ENCODE results near the gene CFAP65.

GRCh38 chr2:218964041-218964771 lies 77.1 kb downstream of the CFAP65 start:
- no peak for TF ChIP-seq CTCF (optimal IDR thresholded peaks at IDR 0.05 in 1 of 3, IDR thresholded peaks at IDR 0.05 in 1 of 3, conservative IDR thresholded peaks at IDR 0.05 in 1 of 3; ENCODE audit: extremely low read depth in 1 of 3, insufficient read depth in 2 of 3, low read length in 3 of 3)
- TF ChIP-seq EZH2 (IDR thresholded peaks at IDR 0.05; ENCODE audit: low read length) = no peak

Measured in keratinocyte (primary cell).